ENCODE results near the gene COX6B1.
"Not testable (repeated sequence)": the region's sequence is repeated elsewhere in the genome, so short reads cannot be mapped to it uniquely, and the experiment has no call there.

Gene COX6B1

DNA sequence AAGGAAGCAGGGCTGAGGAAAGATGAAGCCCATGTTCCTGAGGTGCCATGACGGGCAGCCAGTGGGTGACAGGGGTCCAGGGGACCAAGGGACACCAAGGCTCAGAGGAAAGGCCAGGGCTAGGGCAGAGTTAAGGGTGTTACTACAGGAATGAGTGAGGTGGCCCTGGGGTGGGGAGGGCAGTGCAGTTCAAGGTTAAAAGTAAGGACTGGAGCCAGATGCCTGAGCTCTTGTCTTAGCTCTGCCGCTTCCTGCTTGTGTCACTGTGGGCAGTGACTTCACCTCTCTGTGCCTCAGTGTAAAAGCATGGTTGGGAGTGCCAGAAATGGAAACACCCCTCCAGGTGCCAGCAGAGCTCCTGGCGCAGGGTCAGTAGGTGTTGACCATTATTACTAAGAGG lies 11.5 kb upstream of the COX6B1 start:
- no peak for DNase-seq

DNA sequence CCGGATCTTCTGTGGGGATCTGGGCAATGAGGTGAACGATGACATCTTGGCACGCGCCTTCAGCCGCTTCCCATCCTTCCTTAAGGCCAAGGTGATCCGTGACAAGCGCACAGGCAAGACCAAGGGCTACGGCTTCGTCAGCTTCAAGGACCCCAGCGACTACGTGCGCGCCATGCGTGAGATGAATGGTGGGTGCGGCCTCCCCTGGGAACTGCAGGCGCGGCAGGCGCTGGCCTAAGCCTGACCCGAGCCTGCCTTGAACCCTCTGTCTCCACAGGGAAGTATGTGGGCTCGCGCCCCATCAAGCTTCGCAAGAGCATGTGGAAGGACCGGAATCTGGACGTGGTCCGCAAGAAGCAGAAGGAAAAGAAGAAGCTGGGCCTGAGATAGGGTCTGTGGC lies 11.0 kb upstream of the COX6B1 start:
- DNase-seq, result no peak

DNA sequence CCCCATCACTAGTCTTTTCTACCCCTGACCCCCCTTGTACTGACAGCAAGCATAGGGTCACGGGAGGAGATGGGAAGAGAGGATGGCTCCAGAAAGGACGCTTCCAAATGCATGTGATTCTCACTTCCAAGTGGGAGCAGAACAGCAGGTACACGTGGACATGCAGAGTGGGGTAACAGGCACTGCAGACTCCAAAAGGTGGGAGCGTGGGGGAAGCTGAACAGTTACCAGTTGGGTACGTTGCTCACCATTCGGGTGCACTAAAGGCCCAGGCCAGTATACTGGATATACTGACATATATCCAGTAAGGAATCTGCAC lies 8.8 kb upstream of the COX6B1 start:
- DNase-seq, result no peak

DNA sequence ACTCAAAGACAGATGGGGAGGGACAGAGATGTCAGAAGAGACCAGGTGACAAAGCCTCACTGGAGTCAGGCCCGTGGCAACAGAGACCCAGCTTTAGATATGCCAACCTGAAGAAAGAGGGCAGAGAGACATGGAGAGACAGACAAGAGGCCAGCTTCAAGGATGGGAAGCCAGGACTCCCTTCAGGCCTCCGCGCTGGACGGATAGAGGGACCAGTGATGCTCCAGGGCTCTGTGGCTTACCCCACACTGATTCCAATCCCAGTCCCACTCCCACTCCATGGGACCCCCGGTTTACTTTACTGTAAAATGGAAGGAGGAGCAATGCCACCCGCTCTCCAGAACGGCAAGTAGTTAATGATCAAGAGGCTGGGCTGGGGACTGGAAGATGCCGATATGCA lies 8.3 kb upstream of the COX6B1 start:
- DNase-seq, result no peak

DNA sequence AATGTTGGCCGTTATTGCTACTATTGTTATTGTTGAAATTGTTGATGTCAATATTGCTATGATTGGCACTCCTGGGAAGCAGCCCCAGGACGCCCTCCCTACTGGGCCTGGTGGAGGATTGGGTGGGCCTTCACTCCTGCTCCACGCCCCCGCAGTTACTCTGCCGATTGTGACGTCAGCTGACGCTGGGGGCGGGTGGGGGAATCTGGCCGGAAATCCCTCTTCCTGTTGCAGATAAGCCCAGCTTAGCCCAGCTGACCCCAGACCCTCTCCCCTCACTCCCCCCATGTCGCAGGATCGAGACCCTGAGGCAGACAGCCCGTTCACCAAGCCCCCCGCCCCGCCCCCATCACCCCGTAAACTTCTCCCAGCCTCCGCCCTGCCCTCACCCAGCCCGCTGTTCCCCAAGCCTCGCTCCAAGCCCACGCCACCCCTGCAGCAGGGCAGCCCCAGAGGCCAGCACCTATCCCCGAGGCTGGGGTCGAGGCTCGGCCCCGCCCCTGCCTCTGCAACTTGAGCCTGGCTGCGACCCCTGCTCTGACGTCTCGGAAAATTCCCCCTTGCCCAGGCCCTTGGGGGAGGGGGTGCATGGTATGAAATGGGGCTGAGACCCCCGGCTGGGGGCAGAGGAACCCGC lies 6.5 kb upstream of the COX6B1 start, which contains the start of gene ETV2:
ETV2 (plus strand) TSS at position 231 of the 637 bp plus-strand sequence. CDS start 716 bp downstream, outside the sequence.
- no peak for DNase-seq

DNA sequence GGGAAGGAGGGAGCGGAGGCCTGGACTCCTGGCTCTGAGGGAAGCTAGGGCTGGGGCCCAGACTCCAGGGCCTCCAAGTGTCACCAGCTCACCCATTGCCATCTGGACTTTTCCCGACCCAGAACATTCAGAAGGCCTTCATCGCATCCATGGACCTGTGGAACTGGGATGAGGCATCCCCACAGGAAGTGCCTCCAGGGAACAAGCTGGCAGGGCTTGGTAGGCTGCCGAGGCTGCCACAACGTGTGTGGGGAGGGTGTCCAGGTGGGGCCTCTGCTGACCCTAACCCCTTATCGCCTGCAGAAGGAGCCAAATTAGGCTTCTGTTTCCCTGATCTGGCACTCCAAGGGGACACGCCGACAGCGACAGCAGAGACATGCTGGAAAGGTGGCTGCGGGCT lies 5.8 kb upstream of the COX6B1 start:
- DNase-seq, result no peak

DNA sequence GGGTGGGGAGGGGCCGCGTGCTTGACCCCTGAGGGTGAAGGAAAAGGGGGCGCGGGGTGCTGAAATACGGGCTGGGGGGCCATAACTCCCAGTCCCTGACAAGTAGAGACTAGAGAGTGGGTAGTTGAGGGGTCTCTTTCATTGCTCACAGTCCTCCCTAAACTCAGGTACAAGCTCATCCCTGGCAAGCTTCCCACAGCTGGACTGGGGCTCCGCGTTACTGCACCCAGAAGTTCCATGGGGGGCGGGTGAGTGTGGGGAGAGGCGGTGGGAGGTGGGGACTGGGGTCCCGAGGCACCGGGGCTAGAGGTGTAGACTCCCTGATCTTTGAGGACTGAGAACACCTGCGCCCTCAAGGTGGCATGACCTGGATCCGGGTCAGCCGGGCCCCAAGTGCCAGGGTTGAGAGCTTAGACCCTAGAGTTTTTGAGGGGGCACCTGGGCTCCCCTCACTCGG lies 5.3 kb upstream of the COX6B1 start:
- no peak for DNase-seq

DNA sequence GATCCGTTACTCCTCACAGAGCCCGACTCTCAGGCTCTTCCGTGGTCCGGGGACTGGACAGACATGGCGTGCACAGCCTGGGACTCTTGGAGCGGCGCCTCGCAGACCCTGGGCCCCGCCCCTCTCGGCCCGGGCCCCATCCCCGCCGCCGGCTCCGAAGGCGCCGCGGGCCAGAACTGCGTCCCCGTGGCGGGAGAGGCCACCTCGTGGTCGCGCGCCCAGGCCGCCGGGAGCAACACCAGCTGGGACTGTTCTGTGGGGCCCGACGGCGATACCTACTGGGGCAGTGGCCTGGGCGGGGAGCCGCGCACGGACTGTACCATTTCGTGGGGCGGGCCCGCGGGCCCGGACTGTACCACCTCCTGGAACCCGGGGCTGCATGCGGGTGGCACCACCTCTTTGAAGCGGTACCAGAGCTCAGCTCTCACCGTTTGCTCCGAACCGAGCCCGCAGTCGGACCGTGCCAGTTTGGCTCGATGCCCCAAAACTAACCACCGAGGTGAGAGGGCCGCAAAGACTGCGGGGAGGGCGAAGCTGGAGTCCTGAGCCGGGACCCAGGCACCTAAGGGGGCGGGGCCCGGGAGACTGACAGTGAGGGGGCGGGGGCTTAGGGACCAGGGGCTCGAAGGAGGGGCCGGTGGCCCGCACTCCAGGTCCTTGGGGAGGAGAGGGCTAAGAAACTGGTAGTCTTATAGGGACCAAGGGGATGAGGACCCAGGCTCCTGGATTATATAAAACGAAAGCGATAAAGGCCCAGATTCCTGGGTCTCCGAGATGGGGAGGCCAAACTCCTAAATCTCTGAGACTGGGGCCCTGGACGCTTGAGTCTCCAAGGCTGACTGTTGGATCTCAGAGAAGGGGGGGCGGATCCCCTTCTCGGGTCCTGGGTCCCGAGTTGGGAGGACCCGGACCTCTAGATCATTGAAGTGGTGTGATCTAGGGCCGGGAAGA lies 4.6 kb upstream of the COX6B1 start:
- no peak for DNase-seq

DNA sequence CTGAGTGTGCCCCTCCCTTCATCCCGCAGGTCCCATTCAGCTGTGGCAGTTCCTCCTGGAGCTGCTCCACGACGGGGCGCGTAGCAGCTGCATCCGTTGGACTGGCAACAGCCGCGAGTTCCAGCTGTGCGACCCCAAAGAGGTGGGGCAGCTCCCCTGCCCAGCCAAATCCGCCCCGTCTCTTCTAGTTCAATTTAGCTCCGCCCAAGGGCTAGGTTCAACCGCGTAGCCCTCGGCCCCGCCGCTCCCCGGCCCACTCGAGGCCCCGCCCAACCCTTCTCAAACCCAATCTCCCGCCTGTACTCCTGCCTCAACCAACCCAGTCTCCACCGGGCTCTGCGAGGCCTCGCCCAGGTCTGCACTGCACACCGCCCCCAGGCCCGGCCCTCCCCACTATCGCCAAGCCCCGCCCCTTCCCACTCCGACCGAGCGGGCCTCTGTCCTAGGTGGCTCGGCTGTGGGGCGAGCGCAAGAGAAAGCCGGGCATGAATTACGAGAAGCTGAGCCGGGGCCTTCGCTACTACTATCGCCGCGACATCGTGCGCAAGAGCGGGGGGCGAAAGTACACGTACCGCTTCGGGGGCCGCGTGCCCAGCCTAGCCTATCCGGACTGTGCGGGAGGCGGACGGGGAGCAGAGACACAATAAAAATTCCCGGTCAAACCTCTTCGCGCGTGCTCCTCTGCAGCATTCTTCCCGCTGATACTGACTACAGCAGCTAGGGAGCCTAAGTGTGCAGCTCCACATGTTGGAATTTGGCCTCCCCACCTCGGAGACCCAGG lies 3.7 kb upstream of the COX6B1 start:
- peak; percentile 44 for DNase-seq

DNA sequence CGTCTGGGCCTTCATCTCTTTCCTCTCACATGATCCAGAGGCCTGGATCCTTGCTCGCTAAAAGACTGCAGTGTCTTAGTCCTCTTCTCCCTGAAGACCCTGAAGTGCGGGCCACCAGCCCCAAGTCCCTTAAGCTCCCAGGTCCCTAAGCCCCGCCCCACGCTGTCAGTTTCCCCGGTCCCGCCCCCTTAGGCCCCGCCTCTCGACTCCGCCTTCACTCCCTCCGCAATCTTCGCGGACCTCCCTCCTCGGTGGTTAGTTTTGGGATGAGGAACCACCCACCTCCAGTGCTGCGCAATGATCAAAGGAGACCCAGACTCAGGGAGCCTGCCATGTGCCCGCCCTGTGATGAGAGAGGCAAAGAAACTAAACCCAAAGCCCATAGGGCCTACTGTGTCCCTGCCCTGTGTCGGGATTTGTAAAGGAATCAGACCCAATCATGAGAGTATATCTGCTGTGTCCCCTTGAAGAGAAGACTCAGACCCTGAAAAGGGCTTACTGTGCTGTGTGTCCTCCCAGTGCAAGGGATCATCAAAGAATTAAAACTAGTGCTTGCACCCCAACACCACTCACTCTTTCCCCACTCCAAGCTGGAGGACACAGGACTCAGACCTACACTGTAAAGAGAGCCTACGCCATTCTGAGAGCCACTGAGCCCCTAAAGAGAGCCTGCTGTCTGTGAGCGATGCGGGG lies 3.0 kb upstream of the COX6B1 start:
- DNase-seq, result no peak

DNA sequence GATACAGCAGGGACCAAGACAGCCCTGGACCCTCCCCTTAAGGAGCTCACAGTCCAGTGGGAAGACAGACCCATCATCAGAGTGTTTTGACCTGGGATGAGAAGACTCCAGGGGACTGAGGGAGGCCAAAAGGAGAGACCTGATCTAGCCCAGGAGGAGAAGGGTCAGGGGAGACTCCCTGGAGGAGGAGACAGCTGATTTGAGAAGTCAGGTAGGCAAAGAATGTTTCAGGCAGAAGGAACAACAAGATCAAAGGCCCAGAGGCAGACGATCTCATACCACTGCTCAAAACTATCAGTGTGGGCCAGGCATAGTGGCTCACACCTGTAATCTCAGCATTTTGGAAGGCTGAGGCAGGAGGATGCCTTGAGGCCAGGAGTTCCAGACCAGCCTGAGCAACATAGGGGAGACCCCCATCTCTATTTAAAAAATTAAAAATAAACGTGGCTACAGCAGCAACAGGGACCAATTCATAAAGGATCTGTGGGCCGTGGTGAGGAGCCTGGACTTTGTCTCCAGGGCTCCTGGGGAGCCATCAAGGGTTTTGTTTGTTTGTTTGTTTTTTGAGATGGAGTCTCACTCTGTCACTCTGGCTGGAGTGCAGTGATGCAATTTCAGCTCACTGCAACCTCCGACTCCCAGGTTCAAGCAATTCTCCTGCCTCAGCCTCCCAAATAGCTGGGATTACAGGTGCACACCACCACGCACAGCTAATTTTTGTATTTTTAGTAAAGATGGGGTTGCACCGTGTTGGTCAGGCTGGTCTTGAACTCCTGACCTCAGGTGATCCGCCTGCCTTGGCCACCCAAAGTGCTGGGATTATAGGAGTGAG lies 2.2 kb upstream of the COX6B1 start:
- DNase-seq, result no peak

DNA sequence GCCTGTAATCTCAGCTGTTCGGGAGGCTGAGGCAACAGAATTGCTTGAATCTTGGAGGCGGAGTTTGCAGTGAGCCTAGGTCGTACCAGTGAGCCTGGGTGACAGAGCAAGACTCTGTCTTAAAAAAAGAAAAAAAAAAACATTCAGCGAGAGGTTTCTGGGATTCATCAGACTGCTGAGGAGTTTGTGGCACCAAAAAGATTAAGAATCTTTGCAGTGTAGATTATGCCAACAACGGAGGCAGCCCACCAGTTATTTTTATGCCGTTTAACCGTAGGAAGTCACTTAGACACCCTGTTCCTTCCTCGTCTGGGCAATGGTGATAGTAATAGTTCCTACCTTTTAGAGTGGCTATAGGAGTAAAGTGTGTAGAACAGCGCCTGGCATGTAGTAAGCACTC lies 2.5 kb downstream of the COX6B1 start:
- DNase-seq, result no peak

DNA sequence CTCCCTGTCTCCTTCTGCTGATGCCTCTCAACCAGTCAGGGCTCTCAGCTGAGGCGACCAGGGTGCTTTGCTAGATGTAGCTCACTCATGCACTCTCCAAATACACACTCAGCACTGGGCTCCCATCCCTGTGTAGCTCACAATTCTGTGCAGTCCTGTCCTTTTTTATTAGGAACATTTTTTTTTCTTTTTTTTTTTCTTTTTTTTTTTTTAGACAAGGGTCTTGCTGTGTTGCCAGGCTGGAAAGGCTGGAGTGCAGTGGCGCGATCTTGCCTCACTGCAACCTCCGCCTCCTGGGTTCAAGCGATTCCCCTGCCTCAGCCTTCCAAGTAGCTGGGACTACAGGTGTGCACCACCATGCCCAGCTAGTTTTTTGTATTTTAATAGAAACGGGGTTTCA lies 6.7 kb downstream of the COX6B1 start:
- DNase-seq, result not testable (repeated sequence)

DNA sequence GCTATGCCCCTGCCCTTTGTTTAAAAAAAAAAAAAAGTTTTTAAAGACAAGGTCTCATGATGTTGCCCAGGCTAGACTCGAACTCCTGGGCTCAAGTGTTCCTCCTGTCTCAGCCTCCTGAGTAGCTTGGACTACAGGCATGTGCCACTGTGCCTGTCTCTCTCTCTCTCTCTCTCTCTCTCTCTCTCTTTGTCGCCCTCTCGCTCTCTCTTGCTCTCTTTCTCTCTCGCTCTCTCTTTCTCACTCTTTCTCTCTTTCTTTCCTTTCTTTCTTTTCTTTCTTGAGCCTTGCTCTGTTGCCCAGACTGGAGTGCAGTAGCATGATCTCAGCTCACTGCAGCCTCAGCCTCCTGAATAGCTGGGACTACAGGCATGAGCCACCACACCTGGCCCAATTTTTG lies 7.5 kb downstream of the COX6B1 start:
- no peak for DNase-seq

DNA sequence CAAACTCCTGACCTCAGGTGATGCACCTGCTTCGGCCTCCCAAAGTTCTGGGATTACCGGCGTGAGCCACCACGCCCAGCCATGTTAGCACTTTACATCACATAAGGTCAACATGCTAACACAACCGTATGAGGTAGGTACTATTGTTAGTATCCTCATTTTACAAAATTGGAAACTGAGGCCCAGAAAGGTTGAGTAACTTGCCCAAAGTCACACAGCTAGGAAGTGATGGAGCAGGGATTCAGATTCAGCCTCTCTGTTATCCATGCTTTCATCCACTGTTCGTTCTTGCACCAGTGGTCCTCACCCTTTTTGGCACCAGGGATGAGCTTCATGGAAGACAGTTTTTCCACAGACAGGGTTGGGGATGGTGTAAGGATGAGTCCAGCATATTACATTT lies 8.6 kb downstream of the COX6B1 start:
- no peak for DNase-seq

DNA sequence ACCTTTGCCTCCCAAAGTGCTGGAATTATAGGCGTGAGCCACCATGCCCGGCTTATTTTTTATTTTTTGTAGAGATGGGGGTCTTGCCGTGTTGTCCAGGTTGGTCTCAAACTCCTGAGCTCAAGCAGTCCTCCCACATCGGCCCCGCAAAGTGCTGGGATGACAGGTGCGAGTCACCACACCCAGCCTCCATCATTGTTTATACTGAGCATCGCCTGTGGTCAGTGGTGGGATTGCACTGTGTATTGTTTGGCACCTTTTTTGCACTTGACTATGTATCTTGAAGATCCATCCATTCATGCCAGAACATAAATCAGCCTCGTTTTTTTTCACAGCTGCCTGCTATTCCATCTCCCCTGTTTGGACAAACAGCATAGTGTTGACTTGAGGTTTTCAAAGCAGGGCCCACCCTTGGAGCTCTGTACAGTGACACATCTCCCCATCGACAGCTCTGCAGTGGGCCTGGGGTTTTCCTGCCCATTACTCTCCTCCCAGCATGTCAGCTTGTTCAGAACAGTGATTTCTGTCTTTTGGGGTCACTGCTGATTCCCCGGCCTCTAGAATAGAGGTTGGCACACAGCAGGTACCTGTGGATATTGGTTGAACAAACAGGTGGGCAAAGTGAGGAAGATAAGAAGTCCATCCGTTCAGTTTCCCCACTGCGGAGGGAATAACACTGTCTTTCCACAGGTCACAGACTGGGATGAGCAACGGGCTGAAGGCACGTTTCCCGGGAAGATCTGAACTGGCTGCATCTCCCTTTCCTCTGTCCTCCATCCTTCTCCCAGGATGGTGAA lies 10.0 kb downstream of the COX6B1 start:
- DNase-seq, result no peak

DNA sequence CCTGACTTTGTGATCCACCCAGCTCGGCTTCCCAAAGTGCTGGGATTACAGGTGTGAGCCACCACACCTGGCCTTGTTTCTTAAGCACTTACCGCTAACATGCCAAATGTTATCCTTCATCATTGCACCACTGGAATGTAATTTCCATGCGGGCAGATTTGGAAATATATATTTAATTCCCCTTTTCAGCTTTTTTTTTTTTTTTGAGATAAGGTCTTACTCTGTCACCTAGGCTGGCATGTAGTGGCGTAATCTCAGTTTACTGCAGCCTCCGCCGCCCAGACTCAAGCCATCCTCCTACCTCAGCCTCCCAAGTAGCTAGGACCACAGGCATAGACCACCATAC lies 13.8 kb downstream of the COX6B1 start:
- no peak for DNase-seq

DNA sequence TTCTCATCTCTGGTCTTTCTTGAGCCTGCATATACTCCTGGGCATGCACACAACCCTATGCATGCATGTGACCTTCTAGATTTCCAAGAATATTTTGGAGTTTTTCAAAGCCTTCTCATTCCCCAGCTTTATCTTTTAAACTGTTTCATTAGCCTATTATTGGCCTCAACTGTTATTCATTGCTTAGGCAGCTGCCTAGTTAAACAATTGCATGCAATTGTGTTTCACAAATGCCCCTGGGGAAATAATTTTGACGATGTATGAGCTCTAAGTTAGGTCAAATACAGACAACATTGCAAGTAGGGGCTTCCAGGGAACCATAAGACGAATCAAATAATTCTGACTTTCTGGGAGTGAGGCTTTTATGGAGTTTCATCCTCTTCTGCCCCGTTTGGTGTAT lies 15.9 kb downstream of the COX6B1 start:
- no peak for DNase-seq

DNA sequence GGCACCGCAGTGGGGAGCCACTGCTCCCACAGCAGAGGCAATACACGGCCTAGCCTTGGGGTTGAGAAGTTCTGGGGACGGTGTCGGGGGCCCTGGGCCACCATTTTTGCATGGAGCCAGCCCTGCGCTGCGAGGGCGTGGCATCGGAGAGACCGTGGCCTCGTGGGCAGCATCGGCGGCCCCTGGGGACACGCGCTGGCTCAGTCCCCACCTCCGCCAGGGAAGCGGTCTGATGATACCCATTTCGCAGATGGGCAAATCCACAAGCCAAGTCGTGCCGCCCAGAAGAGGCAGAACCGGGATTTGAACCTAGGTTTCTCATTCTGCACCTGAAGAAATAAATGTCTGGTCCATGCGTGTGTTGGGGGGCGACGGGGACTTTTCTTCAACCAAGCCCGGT lies 17.0 kb downstream of the COX6B1 start:
- DNase-seq, result no peak

DNA sequence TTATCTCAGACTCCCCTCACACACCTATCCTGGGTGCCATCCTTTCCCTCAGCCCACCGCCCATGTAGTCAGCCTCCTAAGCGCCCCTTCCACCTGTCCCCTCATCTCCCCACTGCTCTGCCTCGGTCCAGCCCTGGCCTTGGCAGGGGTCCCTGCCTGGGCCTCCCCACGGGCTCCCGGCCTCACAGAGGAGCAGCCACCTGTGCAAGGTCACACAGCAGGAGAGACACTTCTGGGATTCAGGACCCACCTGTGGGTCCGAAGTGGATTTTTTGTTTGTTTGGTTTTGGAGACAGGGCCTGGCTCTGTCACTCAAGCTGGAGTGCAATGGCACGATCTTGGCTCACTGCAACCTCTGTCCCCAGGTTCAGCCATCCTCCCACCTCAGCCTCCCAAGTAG lies 17.5 kb downstream of the COX6B1 start:
- DNase-seq, result no peak

DNA sequence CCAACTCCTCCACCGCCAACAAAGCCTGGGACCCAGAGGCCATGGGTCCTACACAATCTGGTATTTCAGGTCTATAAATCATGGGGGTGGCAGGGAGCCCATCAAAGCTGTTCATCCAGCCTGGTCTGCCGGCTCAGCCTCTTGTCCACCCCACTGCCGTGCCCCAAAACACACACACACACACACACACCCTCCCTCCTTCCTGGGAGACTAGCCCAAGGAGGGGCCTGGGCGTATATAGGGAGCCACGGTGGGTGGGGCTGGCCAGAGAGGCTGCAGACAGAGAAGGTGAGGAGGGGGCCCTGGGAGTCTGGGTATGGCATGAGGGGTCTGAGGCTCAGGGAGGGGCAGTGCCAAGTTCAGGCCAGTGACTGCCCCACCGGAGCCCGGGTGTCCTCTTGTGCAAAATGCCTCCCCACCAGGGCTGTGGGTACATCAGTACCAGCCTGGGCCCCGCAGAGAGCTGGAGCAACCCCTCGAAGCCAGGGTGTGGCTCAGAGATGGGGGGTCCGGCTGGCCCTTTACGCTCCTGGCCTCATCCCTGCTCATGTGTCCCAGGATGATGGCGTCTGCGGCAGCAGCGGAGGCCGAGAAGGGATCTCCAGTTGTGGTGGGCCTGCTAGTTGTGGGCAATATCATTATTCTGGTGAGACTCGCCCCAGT lies 18.3 kb downstream of the COX6B1 start, which contains the start of gene UPK1A:
UPK1A (plus strand) TSS at position 267 of the 663 bp plus-strand sequence; CDS start at position 563, 296 bp downstream.
- DNase-seq, result no peak
